Activated naive CD4-positive, alpha-beta T cell treated with anti-CD3 and anti-CD28 coated beads, Interleukin-2, amount 10 ng/mL, durations not matched to agents 7 days and 5 days (primary cell): ENCODE results near the gene GADD45A.
A peak's percentile ranks its signal among the peaks of the same experiment; 100 is the strongest.

ENCODE experiments used
- CTCF ChIA-PET: fragments of 350-600 bp; sonication (Branson Sonifier 250); formaldehyde crosslinking; loops from one replicate; lab custom pipeline; 2021; ENCODE audit warnings: antibody characterized with exemption; lab: Charles Lee
- DNase-seq: peaks from one replicate; pipeline ENCODE4 v3.0.0-alpha.2; 2020
- H3K27ac Mint-ChIP-seq: one replicate; pipeline ENCODE4 v1.8.0; 2021; ENCODE audit warnings: mild to moderate bottlenecking, moderate library complexity, mixed read lengths
- H3K27me3 Mint-ChIP-seq: one replicate; pipeline ENCODE4 v1.8.0; 2021; ENCODE audit warnings: mild to moderate bottlenecking, mixed read lengths
- H3K36me3 Mint-ChIP-seq: one replicate; pipeline ENCODE4 v1.8.0; 2021; ENCODE audit warnings: mixed read lengths
- H3K4me1 Mint-ChIP-seq: one replicate; pipeline ENCODE4 v1.8.0; 2021; ENCODE audit warnings: mixed read lengths
- H3K4me3 Mint-ChIP-seq: one replicate; pipeline ENCODE4 v1.8.0; 2021; ENCODE audit warnings: mild to moderate bottlenecking, moderate library complexity, mixed read lengths
- H3K9me3 Mint-ChIP-seq: one replicate; pipeline ENCODE4 v1.8.0; 2021; ENCODE audit warnings: mixed read lengths

The GADD45A gene

GRCh38 chr1:67688526-67689219 lies 3.7 kb downstream of the GADD45A start:
- H3K27me3 Mint-ChIP-seq: no peaks in the 10 kb centered on the region
- H3K27ac Mint-ChIP-seq: peak overlapping the region; percentile 22
- H3K36me3 Mint-ChIP-seq: peaks cover 25% of the 10 kb centered on the region
- H3K9me3 Mint-ChIP-seq: no peaks in the 10 kb centered on the region
- H3K4me1 Mint-ChIP-seq: peaks cover 33% of the 10 kb centered on the region
- no peak overlapping the region for H3K4me3 Mint-ChIP-seq
- CTCF ChIA-PET: interaction anchor here (1.1 to 1.3 kb wide), 2 partner anchors 14 to 71 kb away, joined by 3 to 4 read pairs; no protein-coding TSS in a partner anchor
- no peak for DNase-seq

- Mint-ChIP-seq H3K36me3 (peaks cover 25% of the 10 kb centered on the region), H3K9me3 (no peaks in the 10 kb centered on the region), H3K4me1 (peaks cover 25% of the 10 kb centered on the region), H3K27me3 (no peaks in the 10 kb centered on the region), H3K4me3 (no peak overlapping the region), H3K27ac (no peak overlapping the region)
- DNase-seq: no peak
- CTCF ChIA-PET: interaction anchor here (1.1 to 1.3 kb wide), 2 partner anchors 15 to 70 kb away, joined by 3 to 4 read pairs; no protein-coding TSS in a partner anchor
These were observed 4.4 kb downstream of the GADD45A start for GRCh38 chr1:67689267-67690017.

- CTCF ChIA-PET: no interaction called here
- no peaks in the 10 kb centered on the region for H3K9me3 Mint-ChIP-seq
These were observed 5.0 kb downstream of the GADD45A start for GRCh38 chr1:67690018-67690363.

GRCh38 chr1:67690411-67690810 lies 5.4 kb downstream of the GADD45A start:
- Mint-ChIP-seq H3K4me1 (peaks cover 20% of the 10 kb centered on the region), H3K4me3 (no peak overlapping the region), H3K36me3 (peaks cover 23% of the 10 kb centered on the region), H3K9me3 (no peaks in the 10 kb centered on the region), H3K27ac (no peak overlapping the region), H3K27me3 (no peaks in the 10 kb centered on the region)
- no peak for DNase-seq
- CTCF ChIA-PET: no interaction called here

More at GRCh38 chr1:67690018-67690363, 5.0 kb downstream of the GADD45A start:
- DNase-seq: no peak
- Mint-ChIP-seq H3K27me3 (no peaks in the 10 kb centered on the region), H3K27ac (no peak overlapping the region), H3K4me1 (peaks cover 20% of the 10 kb centered on the region), H3K36me3 (peaks cover 24% of the 10 kb centered on the region), H3K4me3 (no peak overlapping the region)

- Mint-ChIP-seq H3K9me3 (no peaks in the 10 kb centered on the region), H3K36me3 (peaks cover 23% of the 10 kb centered on the region), H3K27ac (no peak overlapping the region), H3K4me3 (no peak overlapping the region), H3K27me3 (no peaks in the 10 kb centered on the region), H3K4me1 (peaks cover 16% of the 10 kb centered on the region)
- CTCF ChIA-PET: interaction anchor here (1.4 kb wide), 1 partner anchor 69 kb away, joined by 4 read pairs; no protein-coding TSS in a partner anchor
- no peak for DNase-seq
These were observed 6.7 kb downstream of the GADD45A start for GRCh38 chr1:67691712-67692111.

GRCh38 chr1:67695963-67696362 lies 11.0 kb downstream of the GADD45A start:
- CTCF ChIA-PET: interaction anchor here (0.9 kb wide), 1 partner anchor 70 kb away, joined by 6 read pairs; no protein-coding TSS in a partner anchor
- Mint-ChIP-seq H3K4me3 (no peak overlapping the region), H3K36me3 (no peaks in the 10 kb centered on the region), H3K27me3 (peaks cover 4% of the 10 kb centered on the region), H3K27ac (no peak overlapping the region), H3K9me3 (no peaks in the 10 kb centered on the region), H3K4me1 (no peaks in the 10 kb centered on the region)
- no peak for DNase-seq

- H3K27ac Mint-ChIP-seq: no peak overlapping the region
- H3K4me1 Mint-ChIP-seq: no peaks in the 10 kb centered on the region
- no peaks in the 10 kb centered on the region for H3K9me3 Mint-ChIP-seq
- no peaks in the 10 kb centered on the region for H3K36me3 Mint-ChIP-seq
- H3K27me3 Mint-ChIP-seq: peaks cover 4% of the 10 kb centered on the region
- CTCF ChIA-PET: interaction anchor here (0.9 kb wide), 1 partner anchor 69 kb away, joined by 6 read pairs; no protein-coding TSS in a partner anchor
- no peak overlapping the region for H3K4me3 Mint-ChIP-seq
- DNase-seq: no peak
These were observed 11.7 kb downstream of the GADD45A start for GRCh38 chr1:67696708-67697107.

GRCh38 chr1:67700220-67700619 lies 15.2 kb downstream of the GADD45A start:
- no peak for DNase-seq
- H3K4me3 Mint-ChIP-seq: no peak overlapping the region
- no peaks in the 10 kb centered on the region for H3K9me3 Mint-ChIP-seq
- CTCF ChIA-PET: interaction anchor here (1.2 kb wide), 1 partner anchor 9 kb away, joined by 3 read pairs; no protein-coding TSS in a partner anchor
- H3K27me3 Mint-ChIP-seq: peaks cover 10% of the 10 kb centered on the region
- H3K36me3 Mint-ChIP-seq: no peaks in the 10 kb centered on the region
- H3K27ac Mint-ChIP-seq: no peak overlapping the region
- no peaks in the 10 kb centered on the region for H3K4me1 Mint-ChIP-seq

GRCh38 chr1:67700692-67701410 lies 15.8 kb downstream of the GADD45A start:
- Mint-ChIP-seq H3K4me3 (no peak overlapping the region), H3K9me3 (no peaks in the 10 kb centered on the region), H3K27me3 (peaks cover 10% of the 10 kb centered on the region), H3K27ac (no peak overlapping the region), H3K36me3 (no peaks in the 10 kb centered on the region), H3K4me1 (no peaks in the 10 kb centered on the region)
- no peak for DNase-seq
- CTCF ChIA-PET: interaction anchor here (1.2 to 1.4 kb wide), 2 partner anchors 9 to 138 kb away, joined by 3 to 4 read pairs; no protein-coding TSS in a partner anchor

- Mint-ChIP-seq H3K4me3 (no peak overlapping the region), H3K36me3 (no peaks in the 10 kb centered on the region), H3K27me3 (peaks cover 17% of the 10 kb centered on the region), H3K4me1 (no peaks in the 10 kb centered on the region), H3K27ac (no peak overlapping the region), H3K9me3 (no peaks in the 10 kb centered on the region)
- CTCF ChIA-PET: interaction anchor here (1.2 to 1.4 kb wide), 2 partner anchors 31 to 139 kb away, joined by 3 to 4 read pairs; no protein-coding TSS in a partner anchor
- no peak for DNase-seq
These were observed 16.9 kb downstream of the GADD45A start for GRCh38 chr1:67701876-67702275.

GRCh38 chr1:67704351-67704750 lies 19.4 kb downstream of the GADD45A start:
- Mint-ChIP-seq H3K27ac (no peak overlapping the region), H3K27me3 (peaks cover 18% of the 10 kb centered on the region), H3K4me3 (no peak overlapping the region), H3K4me1 (no peaks in the 10 kb centered on the region), H3K9me3 (no peaks in the 10 kb centered on the region), H3K36me3 (no peaks in the 10 kb centered on the region)
- DNase-seq: no peak
- CTCF ChIA-PET: interaction anchor here (1.2 kb wide), 1 partner anchor 56 kb away, joined by 4 read pairs; no protein-coding TSS in a partner anchor

GRCh38 chr1:67705735-67706453 lies 20.9 kb downstream of the GADD45A start:
- Mint-ChIP-seq H3K4me3 (no peak overlapping the region), H3K4me1 (no peaks in the 10 kb centered on the region), H3K9me3 (no peaks in the 10 kb centered on the region), H3K27ac (no peak overlapping the region), H3K27me3 (peaks cover 15% of the 10 kb centered on the region), H3K36me3 (no peaks in the 10 kb centered on the region)
- CTCF ChIA-PET: no interaction called here
- DNase-seq: no peak

- H3K36me3 Mint-ChIP-seq: no peaks in the 10 kb centered on the region
- no peak overlapping the region for H3K27ac Mint-ChIP-seq
- no peak overlapping the region for H3K4me3 Mint-ChIP-seq
These were observed 23.6 kb downstream of the GADD45A start for GRCh38 chr1:67708606-67709005.

More at GRCh38 chr1:67708606-67709005, 23.6 kb downstream of the GADD45A start:
- peaks cover 8% of the 10 kb centered on the region for H3K4me1 Mint-ChIP-seq
- no peak for DNase-seq
- CTCF ChIA-PET: interaction anchor here (1.6 kb wide), 1 partner anchor 51 kb away, joined by 3 read pairs; no protein-coding TSS in a partner anchor
- H3K9me3 Mint-ChIP-seq: no peaks in the 10 kb centered on the region
- peaks cover 20% of the 10 kb centered on the region for H3K27me3 Mint-ChIP-seq
